Amniotic stem cell (primary cell): ENCODE measurements around the gene MMP24OS.
"Not testable (repeated sequence)": the region's sequence is repeated elsewhere in the genome, so short reads cannot be mapped to it uniquely, and the experiment has no call there.

Experiments
- DNase-seq: peaks from one replicate; lab custom pipeline; 2025; lab: John Stamatoyannopoulos, UW

Gene MMP24OS

DNA sequence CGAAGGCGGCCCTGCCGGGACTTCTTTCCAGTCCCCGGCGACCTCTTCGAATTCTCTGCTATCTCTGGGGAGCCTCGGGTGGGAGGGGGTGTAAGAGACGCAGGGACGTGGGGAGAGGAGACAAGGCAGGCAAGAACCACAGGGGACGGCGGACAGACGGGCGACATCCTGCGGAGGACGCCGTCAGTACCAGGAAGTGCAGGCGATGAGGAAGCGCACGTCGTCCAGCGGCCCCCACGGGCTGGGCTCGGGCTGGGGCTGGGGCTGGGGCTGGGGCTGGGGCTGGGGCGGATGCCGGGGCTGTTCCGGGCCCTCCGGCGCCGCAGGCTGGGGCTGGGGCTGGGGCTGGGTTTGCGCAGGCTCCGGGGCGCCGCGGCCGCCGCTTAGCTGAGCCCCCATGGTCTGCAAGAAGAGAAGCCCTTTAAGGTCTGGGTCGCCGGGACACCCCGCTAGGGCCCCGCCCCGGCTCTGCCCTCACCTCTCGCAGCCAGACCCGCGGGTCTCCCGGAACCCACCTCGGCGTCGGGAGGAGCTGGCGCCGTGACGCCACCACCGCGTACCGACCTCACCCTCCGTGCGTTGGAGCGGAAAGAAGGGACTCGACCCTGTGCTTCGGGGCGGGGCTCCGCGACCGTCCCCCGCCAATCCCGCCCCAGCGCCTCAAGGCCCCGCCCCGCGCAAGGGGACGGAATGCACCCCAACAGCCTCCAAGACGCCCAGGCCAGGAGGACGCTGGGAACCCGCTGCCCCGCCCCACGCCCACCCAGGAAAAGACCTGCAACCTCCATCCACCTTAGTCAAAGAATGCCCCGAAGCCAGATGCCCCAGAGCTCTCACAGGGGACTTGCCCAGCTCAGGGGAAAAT lies at the start of gene MMP24OS:
Gene MMP24OS (minus strand): TSS at position 592 of the 865 bp plus-strand sequence. CDS start 193 bp downstream, at position 399.
- DNase-seq, result peak; percentile 70

DNA sequence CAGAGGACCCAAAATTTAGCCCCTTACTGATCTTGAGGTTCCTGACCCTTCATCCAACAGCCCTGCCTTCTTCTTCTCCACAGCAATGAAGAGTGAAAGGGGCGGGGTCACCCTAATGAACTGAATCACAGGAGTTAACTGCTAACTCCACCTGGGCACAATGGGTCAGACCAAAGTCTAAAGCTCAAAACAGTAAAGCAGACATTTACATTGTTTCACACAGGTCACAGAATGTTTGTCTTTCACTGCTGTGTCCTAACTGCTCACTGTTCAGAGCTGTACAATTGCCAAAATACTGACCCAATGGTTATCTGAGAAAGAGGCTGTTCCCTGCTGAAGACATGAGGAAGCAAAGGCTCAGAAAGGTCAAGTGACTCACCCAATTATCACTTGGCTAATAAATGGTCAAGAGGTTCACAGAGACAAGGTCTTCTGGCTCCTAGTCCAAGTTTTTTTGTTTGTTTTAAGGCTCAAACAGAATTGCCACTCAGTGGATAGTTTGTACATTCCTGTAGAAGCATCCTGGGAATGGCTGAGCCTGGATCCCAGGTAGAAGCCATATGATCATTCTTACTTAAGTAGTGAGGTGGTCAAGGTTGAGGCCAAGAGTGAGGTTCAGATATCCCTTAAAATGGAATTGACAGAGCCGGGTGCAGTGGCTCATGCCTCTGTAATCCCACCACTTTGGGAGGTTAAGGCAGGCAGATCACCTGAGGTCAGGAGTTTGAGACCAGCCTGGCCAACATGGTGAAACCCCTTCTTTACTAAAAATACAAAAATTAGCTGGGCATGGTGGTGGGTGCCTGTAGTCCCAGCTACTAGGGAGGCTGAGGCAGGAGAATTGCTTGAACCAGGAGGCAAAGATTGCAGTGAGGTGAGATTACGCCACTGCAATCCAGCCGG lies 49.4 kb upstream of the MMP24OS start:
- DNase-seq, result no peak

DNA sequence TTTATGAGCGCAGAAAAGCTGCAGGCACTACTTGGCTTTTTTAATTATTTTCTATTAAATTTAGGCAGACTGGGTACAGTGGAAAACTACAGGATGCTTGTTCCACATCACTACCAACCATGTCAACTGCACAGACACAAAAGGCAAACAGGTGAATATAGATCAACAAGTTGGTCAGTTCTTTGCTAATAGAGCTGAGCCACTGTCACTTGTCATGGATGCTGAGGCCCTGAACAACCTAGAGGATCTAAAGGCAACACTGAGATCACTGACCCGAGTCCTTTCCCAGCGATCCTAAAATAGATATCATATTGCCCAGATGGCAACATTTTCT lies 48.8 kb upstream of the MMP24OS start:
- no peak for DNase-seq

DNA sequence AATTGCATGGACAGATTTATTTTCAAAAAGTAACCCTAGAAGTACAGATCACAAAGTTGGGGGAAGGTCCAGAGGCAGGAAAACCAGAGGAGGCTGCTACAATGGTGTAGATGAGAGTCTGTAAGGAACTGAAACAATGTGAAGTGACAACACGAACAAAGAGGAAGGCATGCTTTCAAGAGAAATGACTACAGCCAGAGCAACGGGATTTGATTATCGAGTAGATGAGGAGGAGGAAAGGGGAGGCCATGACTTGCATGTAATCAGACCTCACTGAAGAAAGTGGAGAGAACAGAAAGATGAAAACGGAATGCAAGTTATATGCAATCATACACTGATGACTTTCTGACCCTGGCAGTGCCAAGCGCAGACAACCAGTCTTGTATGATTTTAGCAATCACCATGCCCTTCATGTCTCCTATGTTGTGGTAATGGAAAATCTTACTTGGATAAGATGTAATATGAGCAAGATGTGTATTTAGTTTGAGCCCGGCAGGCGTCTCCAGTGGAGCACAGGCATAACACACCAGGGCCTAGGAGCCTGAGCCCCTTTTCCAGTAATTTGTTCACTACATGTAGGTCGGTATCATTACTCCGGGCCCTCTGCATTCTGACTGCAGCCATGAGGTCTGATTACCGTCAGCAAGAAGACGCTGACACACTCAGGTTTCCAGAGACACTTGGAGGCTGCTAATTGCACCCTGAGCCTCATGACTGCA lies 48.3 kb upstream of the MMP24OS start:
- DNase-seq, result no peak

DNA sequence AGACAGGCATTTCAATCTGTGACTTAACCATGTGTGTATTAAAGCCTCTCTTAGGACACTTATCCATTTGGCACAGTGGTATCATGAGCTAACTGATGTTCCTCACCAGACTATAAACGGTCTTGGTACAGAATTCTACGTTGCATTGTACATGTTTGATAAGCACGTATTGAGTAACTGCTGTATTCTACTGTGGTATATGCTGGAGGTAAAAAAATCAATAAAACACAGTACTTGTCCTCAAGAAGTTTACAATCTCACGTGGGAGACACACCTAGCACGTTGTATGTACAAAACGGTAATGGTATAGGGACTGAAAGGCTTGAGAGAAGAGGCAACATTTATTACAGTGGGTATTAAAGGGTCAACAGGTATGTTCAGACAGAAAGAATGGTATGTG lies 47.5 kb upstream of the MMP24OS start:
- no peak for DNase-seq

DNA sequence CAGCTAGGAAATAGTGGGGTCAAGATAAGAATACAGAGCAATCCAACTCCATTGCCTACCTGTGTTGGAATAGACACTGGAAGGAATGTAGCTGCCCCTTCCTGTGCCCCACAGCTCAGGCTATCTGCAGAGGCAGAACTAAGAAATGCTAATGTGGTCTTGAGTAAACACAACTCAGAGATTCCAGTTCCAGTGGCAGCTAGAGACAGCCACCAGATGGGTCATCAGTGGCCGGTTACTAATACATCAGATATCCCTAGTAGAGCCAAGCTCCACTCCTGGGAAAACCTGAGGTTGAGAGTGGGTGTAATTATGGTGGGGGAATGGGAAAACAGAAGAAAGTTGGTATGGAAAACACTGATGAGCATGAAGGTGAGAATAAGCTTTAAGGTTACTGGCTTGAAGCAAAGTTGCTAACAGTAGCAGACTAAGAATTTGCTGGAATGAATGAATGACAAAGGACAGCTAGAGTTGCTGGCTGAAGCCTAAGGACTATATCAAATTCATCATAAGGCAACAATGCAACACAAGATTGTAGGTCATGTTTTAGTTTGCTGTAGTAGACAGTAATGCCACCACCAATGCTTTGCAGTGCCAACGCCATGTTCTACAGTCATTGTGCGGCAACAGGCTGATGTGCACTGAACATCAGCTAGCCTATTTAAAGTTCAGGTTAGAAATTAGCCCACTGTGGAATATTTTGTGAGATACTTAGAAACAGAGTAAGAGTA lies 42.6 kb upstream of the MMP24OS start:
- DNase-seq, result no peak

DNA sequence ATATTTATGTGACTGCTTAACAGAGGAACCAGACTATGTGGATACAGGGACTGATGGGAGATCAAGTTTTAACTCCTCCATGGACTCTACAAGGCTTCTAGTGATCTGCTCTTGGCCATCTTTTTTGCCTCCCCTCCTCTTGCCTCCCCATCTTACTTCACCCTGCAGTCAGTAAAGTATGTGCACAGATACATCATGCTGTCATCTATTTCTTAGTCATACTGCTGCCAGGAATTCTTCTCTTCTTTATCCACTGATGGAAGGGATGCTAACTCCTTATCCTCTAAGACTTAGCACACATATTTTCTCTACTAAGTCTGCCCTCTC lies 41.9 kb upstream of the MMP24OS start:
- no peak for DNase-seq

DNA sequence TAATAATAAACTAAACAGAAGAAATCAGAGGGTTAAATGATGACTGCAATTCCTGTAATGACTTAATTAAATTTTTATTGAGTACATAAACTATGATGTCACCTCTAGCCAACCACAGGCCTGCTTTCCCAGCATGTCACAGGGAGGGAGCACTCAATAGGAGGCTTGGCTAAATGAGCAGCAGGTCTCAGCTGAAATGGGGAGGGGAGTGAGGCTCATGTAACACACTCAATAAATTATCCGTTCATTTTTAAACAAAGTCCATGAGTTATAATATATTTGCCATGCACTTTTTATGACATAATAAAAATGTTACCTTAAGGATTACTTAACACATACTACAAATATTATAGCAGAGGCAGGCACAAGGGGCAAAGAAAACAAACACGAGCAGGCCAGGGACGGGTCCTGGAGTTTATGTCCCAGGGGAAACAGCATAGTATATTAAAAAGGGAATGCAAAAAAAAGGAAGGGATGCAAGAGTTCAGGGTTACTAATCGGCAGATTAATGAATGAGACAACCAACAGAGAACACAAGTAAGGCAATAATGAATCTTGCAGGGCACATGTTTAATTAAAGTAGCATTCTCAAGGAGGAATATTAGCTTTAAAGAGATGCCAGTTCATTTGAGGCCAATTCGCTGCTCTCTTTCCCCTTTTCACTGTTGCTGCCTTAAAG lies 41.4 kb upstream of the MMP24OS start:
- no peak for DNase-seq

DNA sequence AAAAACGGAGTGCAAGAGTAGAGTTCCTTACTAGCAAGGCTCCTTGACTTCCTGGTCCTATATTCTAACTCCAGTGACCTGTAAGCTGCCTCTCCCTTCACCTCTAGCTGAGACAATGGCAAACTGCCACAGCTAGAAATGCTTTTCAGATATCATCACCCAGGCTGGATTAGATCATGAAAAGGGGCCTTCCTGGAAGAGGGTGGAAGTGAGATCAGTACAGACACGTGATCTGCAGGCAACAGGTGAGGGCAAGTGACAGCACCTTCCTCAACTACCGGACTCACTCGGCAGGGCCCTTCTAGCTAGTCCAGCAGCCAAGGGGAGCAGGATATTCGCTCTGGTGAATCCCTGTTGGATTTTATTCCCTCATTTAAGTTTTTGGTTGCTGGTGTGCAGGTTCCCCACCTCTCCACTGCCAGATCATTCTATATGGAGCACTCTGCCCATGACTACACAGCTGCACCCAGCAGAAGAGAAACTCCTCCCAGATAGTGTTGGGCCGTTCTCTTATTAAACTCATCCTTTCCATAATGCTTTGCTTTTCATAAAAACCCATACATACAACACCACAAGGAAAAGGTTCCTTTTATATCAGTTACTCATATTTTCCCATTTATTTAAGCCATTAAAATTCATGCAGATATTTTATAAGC lies 40.7 kb upstream of the MMP24OS start:
- no peak for DNase-seq

DNA sequence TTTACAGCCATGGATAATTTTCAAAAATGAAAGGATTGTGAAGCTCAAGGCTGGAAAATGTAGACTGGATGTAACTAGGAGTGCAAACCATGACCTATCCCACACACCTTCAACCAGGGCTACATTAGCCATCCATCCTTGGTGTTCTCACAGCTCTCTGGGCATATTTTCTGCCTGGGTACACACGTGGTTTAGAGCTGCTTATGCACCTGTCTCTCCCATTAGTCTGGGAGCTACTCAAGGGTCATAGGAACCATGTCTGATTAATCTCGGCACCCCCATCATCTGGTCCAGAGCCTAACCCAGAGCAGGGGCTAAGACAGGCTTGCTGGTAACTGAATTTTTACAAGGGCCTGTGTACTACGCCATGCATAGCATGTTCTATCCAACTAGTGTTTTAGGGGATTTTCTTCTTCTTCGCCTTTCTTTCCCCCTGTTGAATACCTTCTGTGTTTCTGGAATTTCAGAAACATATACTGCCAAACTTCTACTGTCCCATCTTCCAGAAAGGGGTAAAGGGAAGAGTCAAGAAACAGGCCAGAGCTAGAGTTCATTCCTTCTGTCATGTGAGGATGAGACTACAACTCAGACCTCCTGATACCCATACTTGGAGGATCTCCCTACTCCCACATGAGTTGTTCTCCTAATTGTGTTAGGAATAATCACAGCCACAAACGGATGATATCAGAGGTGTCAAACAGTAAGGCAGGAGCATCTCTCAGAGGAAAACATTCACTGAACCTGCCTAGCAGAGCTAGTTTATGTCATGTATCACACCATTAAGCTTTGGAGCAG lies 39.7 kb upstream of the MMP24OS start:
- no peak for DNase-seq

DNA sequence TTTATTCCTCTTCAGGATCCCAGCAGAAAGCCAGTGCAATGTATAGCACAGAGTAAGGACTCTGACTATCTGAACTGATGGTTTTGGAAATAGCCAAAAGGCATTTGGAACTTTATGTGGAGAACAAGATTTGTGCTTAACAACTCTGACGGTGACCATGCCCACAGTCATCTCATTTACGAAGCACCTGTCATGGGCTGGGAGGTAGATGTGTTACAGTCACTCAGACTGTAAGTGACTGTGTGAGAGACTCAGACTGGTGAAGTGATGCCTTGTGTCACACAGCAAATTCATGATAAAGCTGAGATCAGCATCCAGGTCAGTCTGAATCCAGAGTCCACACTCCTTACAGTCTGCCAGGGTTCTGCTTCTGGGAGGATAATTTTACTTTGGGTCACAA lies 38.2 kb upstream of the MMP24OS start:
- no peak for DNase-seq

DNA sequence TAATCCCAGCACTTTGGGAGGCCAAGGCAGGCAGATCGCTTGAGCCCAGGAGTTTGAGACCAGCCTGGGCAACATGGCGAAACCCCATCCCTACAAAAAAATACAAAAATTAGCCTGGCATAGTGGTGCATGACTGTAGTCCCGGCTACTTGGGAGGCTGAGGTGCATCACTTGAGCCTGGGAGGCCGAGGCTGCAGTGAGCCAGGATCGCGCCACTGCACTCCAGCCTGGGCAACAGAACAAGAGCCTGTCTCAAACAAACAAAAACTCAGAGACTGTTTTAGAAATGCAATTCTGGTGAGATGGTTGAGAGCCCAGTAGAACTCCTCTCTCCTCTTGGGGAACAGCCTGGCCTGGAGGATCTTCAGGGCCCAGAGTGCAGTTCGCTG lies 37.7 kb upstream of the MMP24OS start:
- DNase-seq, result not testable (repeated sequence)

DNA sequence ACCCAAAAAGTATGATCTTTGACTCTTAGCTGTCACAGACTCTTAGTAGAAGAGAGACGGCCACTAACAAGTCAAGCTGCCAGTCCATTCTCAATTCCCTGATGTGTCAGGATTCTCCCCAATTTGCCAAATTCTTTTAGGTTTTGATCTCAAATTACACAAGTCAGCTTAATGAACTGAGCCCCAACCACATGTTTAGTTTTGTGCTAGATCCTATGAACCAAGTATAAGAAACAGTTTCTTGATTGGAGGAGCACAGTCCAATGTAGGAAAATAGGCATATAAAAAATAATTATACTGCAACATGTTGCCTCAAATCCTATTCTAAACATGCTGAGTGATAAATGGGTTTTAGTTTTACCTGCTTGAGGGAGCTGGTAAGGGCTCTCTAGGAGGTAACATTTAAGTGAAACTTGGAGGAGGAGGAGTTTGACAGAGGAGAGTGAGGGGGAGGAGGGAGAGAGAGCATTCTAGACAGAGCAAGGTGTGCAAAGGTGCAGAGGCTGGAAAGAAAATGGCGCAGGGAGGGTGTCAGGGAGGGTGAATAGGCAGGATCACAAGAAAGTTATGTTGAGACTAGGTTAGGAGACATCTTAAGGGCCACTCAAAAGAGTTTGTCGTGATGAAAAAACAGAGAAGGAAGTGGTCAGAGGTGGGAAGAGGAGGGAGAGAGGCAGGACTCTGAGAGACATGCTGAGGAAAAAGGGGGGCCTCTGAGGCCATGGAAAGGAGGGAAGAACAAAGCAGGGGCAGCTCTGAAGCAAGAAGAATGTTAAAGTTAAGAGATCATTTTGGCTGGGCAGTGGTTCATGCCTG lies 37.1 kb upstream of the MMP24OS start:
- no peak for DNase-seq

DNA sequence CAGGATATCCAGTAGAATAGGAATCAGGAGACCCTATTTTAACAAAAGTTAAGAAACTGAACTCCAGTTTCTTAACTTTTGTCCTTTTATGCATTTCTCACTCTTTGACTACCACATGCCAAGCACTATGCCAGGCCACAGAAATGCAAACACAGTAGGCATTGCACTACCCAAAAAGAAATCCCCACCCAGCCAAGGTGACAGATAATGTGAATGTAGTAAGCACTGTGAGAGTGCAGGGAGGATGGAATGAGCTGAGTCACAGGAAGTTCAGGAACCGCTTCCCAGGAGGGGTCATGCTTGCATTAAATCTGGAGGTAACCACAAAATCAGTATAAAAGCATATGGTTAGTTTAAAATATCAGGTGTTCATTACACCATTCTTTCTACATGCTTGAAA lies 34.4 kb upstream of the MMP24OS start:
- DNase-seq, result peak; percentile 54

DNA sequence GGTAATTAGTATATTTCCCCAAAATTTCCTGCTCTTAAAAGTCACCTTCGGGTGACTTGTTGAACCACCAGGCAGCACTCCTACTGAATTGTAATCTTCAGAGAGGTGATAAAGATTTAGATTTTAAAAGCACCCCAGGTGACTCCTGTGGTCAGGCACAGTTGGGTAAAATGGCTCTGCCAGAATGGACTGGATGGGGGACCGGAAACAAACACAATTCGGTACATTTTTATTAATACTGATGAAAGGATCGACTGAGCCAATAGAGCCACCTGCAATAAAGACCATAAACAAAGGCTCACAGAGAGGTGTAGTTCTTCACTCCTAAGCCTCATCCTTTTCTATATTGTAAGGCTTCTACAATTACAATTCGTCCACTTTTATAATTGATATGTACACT lies 33.9 kb upstream of the MMP24OS start:
- no peak for DNase-seq

DNA sequence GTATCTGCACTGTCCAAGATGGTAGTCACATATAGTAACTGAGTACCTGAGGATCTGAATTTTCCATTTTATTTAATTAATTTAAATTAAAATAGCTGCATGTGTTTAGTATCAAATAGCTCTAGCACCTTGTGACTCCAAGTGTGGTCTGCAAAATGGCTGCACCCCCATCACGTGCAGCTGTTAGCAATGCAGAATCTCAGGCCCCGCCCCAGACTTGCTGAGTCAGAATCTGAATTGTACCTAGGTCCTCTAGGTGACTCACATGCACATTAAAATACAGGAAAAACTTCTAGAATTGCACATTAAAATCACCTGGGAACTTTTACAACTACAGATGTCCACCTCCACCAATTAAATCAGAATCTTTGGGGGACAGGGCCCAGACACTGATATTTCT lies 33.5 kb upstream of the MMP24OS start:
- DNase-seq, result no peak

DNA sequence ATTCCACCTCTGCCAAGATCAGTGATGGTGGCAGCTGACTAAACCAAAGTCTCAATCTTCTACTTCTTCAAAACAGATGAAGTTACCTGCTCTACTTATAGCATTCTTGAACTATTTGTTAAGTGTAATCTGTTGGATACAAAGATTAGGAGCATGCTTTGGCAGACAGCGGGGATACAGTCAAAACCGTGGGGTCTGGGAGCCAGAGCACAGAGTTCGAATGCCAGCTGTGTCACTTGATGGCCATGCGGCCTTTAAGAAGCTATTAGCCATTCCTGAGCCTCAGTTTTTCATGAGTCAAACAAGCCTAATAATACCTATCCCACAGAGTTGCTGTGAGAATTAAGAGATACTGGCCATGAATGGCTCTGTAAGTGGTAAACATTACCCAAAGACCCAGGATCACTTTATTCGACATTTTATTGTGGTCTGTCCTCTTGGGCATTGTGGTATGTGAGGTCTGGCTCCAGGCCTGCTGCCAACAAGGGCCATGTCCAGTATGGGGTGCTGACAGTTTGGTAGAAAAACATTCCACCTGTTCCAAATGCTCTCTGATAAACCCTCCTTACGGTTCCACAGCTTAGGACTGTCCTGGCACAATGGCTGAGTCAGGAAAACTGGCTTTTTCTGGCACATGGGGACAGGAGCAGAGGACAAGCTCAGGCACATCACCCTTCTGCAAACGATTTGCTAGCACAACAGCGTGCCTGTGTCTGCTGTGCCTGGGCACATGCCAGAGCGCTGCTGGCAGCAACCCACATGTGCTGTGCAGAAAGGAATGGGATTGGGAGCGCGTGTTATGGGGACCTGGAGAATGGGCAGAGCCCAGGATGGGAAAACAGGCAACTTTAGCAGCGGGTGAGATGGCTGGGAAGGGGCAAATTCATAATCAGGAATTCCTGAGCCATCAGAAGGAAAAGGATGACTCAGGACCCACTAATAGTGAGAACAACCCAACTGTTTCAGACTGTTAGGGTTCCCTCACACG lies 30.0 kb upstream of the MMP24OS start:
- no peak for DNase-seq

DNA sequence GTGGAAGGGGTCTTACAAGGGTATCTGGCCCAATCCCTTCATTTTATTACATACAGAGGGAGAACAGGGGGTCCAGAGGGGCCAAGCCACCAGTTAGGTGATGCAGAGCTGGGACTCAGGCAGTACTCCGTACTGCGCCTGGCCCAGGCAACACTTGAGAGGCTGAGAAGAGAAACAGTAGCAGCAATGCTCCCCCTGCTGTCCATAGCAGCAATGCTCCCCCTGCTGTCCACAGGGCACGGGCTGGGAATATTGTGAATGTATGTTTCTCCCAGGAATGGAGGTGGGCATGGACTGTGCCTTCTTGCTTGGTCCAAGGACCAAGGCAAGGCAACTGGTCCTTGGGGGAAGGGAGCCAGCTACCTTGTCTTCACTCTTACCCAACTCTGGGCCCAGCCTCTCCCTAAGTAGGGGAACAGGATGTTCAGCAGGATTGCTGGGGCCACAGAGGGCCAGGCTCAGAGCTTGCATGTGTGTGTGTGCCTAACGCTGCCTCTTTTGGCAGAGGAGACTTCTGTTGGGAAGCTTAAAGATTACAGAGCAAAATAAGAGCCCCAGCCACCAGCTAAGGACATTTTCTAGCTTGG lies 29.1 kb upstream of the MMP24OS start:
- DNase-seq, result no peak
